KMS-11 (cell line): Measurements from ENCODE around the gene ANKLE2.

Experiments
- H2AFZ ChIP-seq: fragments of 200-600 bp; sonication (generic); 2 replicates; pipeline ENCODE4 v1.6.1; 2016; ENCODE audit warnings: antibody characterized with exemption, mixed run types, low read depth
- H3K27ac ChIP-seq: fragments of 200-600 bp; sonication (generic); 2 replicates; pipeline ENCODE4 v1.6.1; 2016; ENCODE audit warnings: mild to moderate bottlenecking, mixed run types
- H3K27me3 ChIP-seq: fragments of 200-600 bp; sonication (generic); 2 replicates; pipeline ENCODE4 v1.6.1; 2017; ENCODE audit warnings: mild to moderate bottlenecking, low read depth, mixed run types, moderate library complexity; ENCODE audit not compliant: insufficient read depth
- H3K36me3 ChIP-seq: fragments of 200-600 bp; sonication (generic); 2 replicates; pipeline ENCODE4 v1.6.1; 2017; ENCODE audit warnings: mild to moderate bottlenecking, mixed run types; ENCODE audit not compliant: insufficient read depth
- H3K4me1 ChIP-seq: fragments of 200-600 bp; sonication (generic); 2 replicates; pipeline ENCODE4 v1.6.1; 2016; ENCODE audit warnings: mild to moderate bottlenecking, low read depth, mixed run types; ENCODE audit not compliant: poor library complexity, severe bottlenecking
- H3K4me2 ChIP-seq: fragments of 200-600 bp; sonication (generic); 2 replicates; pipeline ENCODE4 v1.7.0; 2016; ENCODE audit warnings: mild to moderate bottlenecking, mixed run types
- H3K4me3 ChIP-seq: fragments of 200-600 bp; sonication (generic); IDR thresholded peaks from 2 replicates; pipeline ENCODE4 v1.6.1; 2017; ENCODE audit warnings: low read depth, low read length, mixed read lengths; ENCODE audit not compliant: insufficient read depth
- H3K79me2 ChIP-seq: fragments of 200-600 bp; sonication (generic); 2 replicates; pipeline ENCODE4 v1.6.1; 2016; ENCODE audit warnings: low read depth, mixed run types; ENCODE audit not compliant: insufficient read depth
- H3K9ac ChIP-seq: fragments of 200-600 bp; sonication (generic); 2 replicates; pipeline ENCODE4 v1.6.1; 2016; ENCODE audit warnings: mild to moderate bottlenecking, mixed run types
- H4K20me1 ChIP-seq: fragments of 200-600 bp; sonication (generic); 2 replicates; pipeline ENCODE4 v1.6.1; 2016; ENCODE audit warnings: mild to moderate bottlenecking, mixed run types; ENCODE audit not compliant: insufficient read depth
- TF ChIP-seq, protein P1 (sequence below): fragments of 200-600 bp; sonication (generic); conservative IDR thresholded peaks from 2 replicates; pipeline ENCODE4 v1.6.1; 2017; ENCODE audit warnings: low read depth, mild to moderate bottlenecking, antibody characterized with exemption, low read length, moderate library complexity, mixed read lengths

The ANKLE2 gene

DNA sequence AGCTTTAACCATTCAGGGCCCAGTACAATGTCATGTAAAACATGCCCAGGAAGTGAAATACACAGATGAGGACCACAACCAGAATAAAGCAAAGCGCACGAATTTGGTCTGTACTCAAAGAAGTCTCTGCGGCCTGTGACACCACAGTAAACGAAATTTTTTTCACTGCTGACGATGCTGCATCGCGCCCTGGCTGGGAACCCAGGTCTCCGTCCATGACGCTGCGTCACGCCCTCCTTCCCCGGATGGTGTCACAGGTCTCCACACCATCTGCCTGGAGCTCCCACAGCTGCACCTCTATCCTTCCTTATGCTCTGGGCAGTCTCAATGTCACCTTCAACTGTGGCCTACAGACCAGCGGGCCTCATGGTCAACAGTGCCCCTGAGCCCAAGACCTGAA is 17.8 kb downstream of the ANKLE2 start:
- Histone ChIP-seq H3K36me3 (no peaks in the 10 kb centered on the region; the same call in 1 of the 2 replicates), H3K27ac (no peak overlapping the region), H3K27me3 (no peaks in the 10 kb centered on the region), H3K4me2 (no peak overlapping the region), H3K4me3 (no peak overlapping the region), H3K79me2 (no peaks in the 10 kb centered on the region), H2AFZ (no peak overlapping the region), H3K4me1 (no peaks in the 10 kb centered on the region), H4K20me1 (no peaks in the 10 kb centered on the region), H3K9ac (no peak overlapping the region)
- TF ChIP-seq, protein P1, sequence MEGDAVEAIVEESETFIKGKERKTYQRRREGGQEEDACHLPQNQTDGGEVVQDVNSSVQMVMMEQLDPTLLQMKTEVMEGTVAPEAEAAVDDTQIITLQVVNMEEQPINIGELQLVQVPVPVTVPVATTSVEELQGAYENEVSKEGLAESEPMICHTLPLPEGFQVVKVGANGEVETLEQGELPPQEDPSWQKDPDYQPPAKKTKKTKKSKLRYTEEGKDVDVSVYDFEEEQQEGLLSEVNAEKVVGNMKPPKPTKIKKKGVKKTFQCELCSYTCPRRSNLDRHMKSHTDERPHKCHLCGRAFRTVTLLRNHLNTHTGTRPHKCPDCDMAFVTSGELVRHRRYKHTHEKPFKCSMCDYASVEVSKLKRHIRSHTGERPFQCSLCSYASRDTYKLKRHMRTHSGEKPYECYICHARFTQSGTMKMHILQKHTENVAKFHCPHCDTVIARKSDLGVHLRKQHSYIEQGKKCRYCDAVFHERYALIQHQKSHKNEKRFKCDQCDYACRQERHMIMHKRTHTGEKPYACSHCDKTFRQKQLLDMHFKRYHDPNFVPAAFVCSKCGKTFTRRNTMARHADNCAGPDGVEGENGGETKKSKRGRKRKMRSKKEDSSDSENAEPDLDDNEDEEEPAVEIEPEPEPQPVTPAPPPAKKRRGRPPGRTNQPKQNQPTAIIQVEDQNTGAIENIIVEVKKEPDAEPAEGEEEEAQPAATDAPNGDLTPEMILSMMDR: no peak

DNA sequence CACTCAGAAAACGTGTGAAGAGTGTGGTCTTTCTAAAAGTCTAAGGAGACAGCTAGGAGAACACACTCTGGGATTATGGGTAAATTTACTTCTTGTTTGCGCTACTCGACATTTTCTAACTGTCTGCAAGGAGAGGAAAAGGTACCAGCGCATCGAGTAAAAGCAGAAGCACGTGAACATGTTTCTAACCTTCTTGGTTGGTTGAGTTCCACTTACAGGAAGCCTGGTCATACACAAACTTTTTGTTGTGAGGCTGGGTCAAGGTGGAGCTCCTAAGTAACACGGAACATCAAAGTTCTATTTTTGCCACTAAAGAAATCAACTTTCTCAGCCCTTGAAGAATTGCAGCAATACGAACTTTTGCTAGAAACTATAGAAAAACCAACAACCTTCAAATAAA is 20.0 kb downstream of the ANKLE2 start:
- no peak overlapping the region for H3K4me2 ChIP-seq
- no peaks in the 10 kb centered on the region; the same call in 1 of the 2 replicates for H3K36me3 ChIP-seq
- H3K4me3 ChIP-seq: no peak overlapping the region
- H3K79me2 ChIP-seq: no peaks in the 10 kb centered on the region
- H3K27ac ChIP-seq: no peak overlapping the region
- no peak overlapping the region for H3K9ac ChIP-seq
- H4K20me1 ChIP-seq: no peaks in the 10 kb centered on the region
- TF ChIP-seq, protein P1: no peak
- H3K4me1 ChIP-seq: no peaks in the 10 kb centered on the region
- H3K27me3 ChIP-seq: no peaks in the 10 kb centered on the region
- no peak overlapping the region for H2AFZ ChIP-seq

- Histone ChIP-seq H3K4me3 (no peak overlapping the region), H3K9ac (no peak overlapping the region), H3K79me2 (no peaks in the 10 kb centered on the region), H3K36me3 (no peaks in the 10 kb centered on the region; the same call in 1 of the 2 replicates), H3K27ac (no peak overlapping the region), H3K4me1 (no peaks in the 10 kb centered on the region), H4K20me1 (no peaks in the 10 kb centered on the region), H3K27me3 (no peaks in the 10 kb centered on the region), H3K4me2 (no peak overlapping the region), H2AFZ (no peak overlapping the region)
- TF ChIP-seq, protein P1: no peak
Measured at GRCh38 chr12:132740652-132741051, 21.0 kb downstream of the ANKLE2 start.

DNA sequence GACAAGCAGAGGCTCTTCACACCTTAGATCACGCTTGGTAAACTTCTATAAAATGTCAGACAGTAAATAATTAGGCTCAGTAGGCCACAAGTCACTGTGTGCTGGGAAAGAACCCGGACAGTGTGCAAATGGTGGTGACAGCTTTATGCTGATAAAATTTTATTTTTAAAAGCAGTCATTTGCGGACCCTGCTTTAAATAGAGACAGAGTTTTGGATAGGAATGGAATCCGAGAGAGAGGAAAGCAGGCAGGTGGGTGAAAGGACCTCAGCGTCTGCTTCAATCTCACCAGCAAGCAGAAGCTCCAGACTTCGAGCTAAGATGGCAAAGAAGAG is 21.4 kb downstream of the ANKLE2 start:
- Histone ChIP-seq H2AFZ (no peak overlapping the region), H3K4me2 (no peak overlapping the region), H3K4me3 (no peak overlapping the region), H3K9ac (no peak overlapping the region), H3K27me3 (no peaks in the 10 kb centered on the region), H3K27ac (no peak overlapping the region), H4K20me1 (no peaks in the 10 kb centered on the region), H3K36me3 (no peaks in the 10 kb centered on the region; the same call in 1 of the 2 replicates), H3K79me2 (no peaks in the 10 kb centered on the region), H3K4me1 (no peaks in the 10 kb centered on the region)
- TF ChIP-seq, protein P1: no peak
